OCI-LY1 (cell line): ENCODE data around the gene KCTD3.
A peak's percentile ranks its signal among the peaks of the same experiment; 100 is the strongest.

Experiments
- H2AFZ ChIP-seq: fragments of 200-600 bp; sonication (generic), shearing (Covaris generic); 2 replicates; pipeline ENCODE4 v1.6.0; 2014; ENCODE audit warnings: antibody characterized with exemption, mild to moderate bottlenecking, low read length
- H3F3A ChIP-seq: fragments of 200-600 bp; sonication (generic), shearing (Covaris generic); 2 replicates; pipeline ENCODE4 v1.6.0; 2014; ENCODE audit warnings: mild to moderate bottlenecking, antibody characterized with exemption, low read length, moderate library complexity; ENCODE audit not compliant: insufficient read depth
- H3K27ac ChIP-seq: fragments of 200-600 bp; sonication (generic); 2 replicates; pipeline ENCODE4 v1.5.1; 2014; ENCODE audit warnings: low read length, mixed run types, mild to moderate bottlenecking, low read depth; ENCODE audit not compliant: poor library complexity, severe bottlenecking
- H3K27me3 ChIP-seq: fragments of 200-600 bp; sonication (generic); 2 replicates; pipeline ENCODE4 v1.6.0; 2014; ENCODE audit warnings: antibody characterized with exemption, mild to moderate bottlenecking, low read length, moderate library complexity; ENCODE audit not compliant: insufficient read depth
- H3K36me3 ChIP-seq: fragments of 200-600 bp; sonication (generic); 2 replicates; pipeline ENCODE4 v1.6.1; 2014; ENCODE audit warnings: mild to moderate bottlenecking, antibody characterized with exemption, low read length, moderate library complexity, mixed read lengths; ENCODE audit not compliant: insufficient read depth
- H3K4me1 ChIP-seq: fragments of 200-600 bp; sonication (generic); 2 replicates; pipeline ENCODE4 v1.5.1; 2014; ENCODE audit warnings: mild to moderate bottlenecking, low read length, moderate library complexity; ENCODE audit not compliant: insufficient read depth, severe bottlenecking
- H3K4me2 ChIP-seq: fragments of 200-600 bp; sonication (generic), shearing (Covaris generic); 2 replicates; pipeline ENCODE4 v1.6.1; 2014; ENCODE audit warnings: low read length
- H3K4me3 ChIP-seq: fragments of 200-600 bp; sonication (generic); 2 replicates; pipeline ENCODE4 v1.5.1; 2014; ENCODE audit warnings: low read length, low read depth, mild to moderate bottlenecking, mixed read lengths; ENCODE audit not compliant: poor library complexity, severe bottlenecking
- H3K79me2 ChIP-seq: fragments of 200-600 bp; shearing (Covaris generic); 2 replicates; pipeline ENCODE4 v1.6.1; 2016; ENCODE audit warnings: mixed run types, low read length, mixed read lengths; ENCODE audit not compliant: insufficient read depth
- H3K9ac ChIP-seq: fragments of 200-600 bp; sonication (generic), shearing (Covaris generic); 2 replicates; pipeline ENCODE4 v1.6.1; 2014; ENCODE audit warnings: mild to moderate bottlenecking, low read length, mixed read lengths
- H3K9me2 ChIP-seq: fragments of 200-600 bp; sonication (generic), shearing (Covaris generic); 2 replicates; pipeline ENCODE4 v1.6.1; 2014; ENCODE audit warnings: low read depth, mild to moderate bottlenecking, low read length, mixed read lengths
- H3K9me3 ChIP-seq: fragments of 200-600 bp; shearing (Covaris generic); 2 replicates; pipeline ENCODE4 v1.6.1; 2014; ENCODE audit warnings: low read length, mixed read lengths
- H4K20me1 ChIP-seq: fragments of 200-600 bp; sonication (generic), shearing (Covaris generic); 2 replicates; pipeline ENCODE4 v1.6.0; 2016; ENCODE audit warnings: mild to moderate bottlenecking, low read length; ENCODE audit not compliant: insufficient read depth
- CTCF ChIP-seq: fragments of 200-600 bp; sonication (generic), shearing (Covaris generic); IDR thresholded peaks from 2 replicates; pipeline ENCODE4 v1.5.1; 2017; ENCODE audit warnings: mild to moderate bottlenecking, antibody characterized with exemption, low read length, moderate library complexity, mixed read lengths
- EZH2 ChIP-seq: fragments of 200-600 bp; sonication (generic), shearing (Covaris generic); IDR thresholded peaks from 2 replicates; pipeline ENCODE4 v1.8.0; 2017; ENCODE audit warnings: borderline replicate concordance, mixed run types, mild to moderate bottlenecking, antibody characterized with exemption, low read length, moderate library complexity, mixed read lengths

Gene KCTD3

GRCh38 chr1:215526147-215526845 lies 40.8 kb upstream of the KCTD3 start:
- Histone ChIP-seq H3K79me2 (no peaks in the 10 kb centered on the region), H3K9me2 (no peaks in the 10 kb centered on the region), H3K4me3 (no peak overlapping the region), H3K4me1 (no peaks in the 10 kb centered on the region), H3K9me3 (no peaks in the 10 kb centered on the region), H2AFZ (no peak overlapping the region), H3K9ac (no peak overlapping the region), H3K4me2 (no peak overlapping the region), H4K20me1 (no peaks in the 10 kb centered on the region), H3K27me3 (no peaks in the 10 kb centered on the region), H3K36me3 (no peaks in the 10 kb centered on the region), H3K27ac (no peak overlapping the region), H3F3A (no peaks in the 10 kb centered on the region)
- TF ChIP-seq CTCF (peak; percentile 58), EZH2 (no peak)

- no peaks in the 10 kb centered on the region for H3F3A ChIP-seq
- H4K20me1 ChIP-seq: no peaks in the 10 kb centered on the region
- H3K4me2 ChIP-seq: no peak overlapping the region
- TF ChIP-seq EZH2 (no peak), CTCF (no peak)
- H3K4me3 ChIP-seq: no peak overlapping the region
- no peak overlapping the region for H3K9ac ChIP-seq
- H3K9me2 ChIP-seq: no peaks in the 10 kb centered on the region
- H3K27ac ChIP-seq: no peak overlapping the region
- H3K27me3 ChIP-seq: no peaks in the 10 kb centered on the region
- H3K36me3 ChIP-seq: no peaks in the 10 kb centered on the region
- no peaks in the 10 kb centered on the region for H3K79me2 ChIP-seq
- no peaks in the 10 kb centered on the region for H3K9me3 ChIP-seq
- H2AFZ ChIP-seq: no peak overlapping the region
- H3K4me1 ChIP-seq: no peaks in the 10 kb centered on the region
These were observed 40.3 kb upstream of the KCTD3 start for GRCh38 chr1:215526846-215527151.

GRCh38 chr1:215529111-215529510 lies 38.0 kb upstream of the KCTD3 start:
- Histone ChIP-seq H3K4me2 (no peak overlapping the region), H3K27ac (no peak overlapping the region), H3K9me3 (no peaks in the 10 kb centered on the region), H3K4me3 (no peak overlapping the region), H3K4me1 (no peaks in the 10 kb centered on the region), H4K20me1 (no peaks in the 10 kb centered on the region), H3K9me2 (no peaks in the 10 kb centered on the region), H3K79me2 (no peaks in the 10 kb centered on the region), H3F3A (no peaks in the 10 kb centered on the region), H3K36me3 (no peaks in the 10 kb centered on the region), H3K9ac (no peak overlapping the region), H3K27me3 (no peaks in the 10 kb centered on the region), H2AFZ (no peak overlapping the region)
- TF ChIP-seq EZH2 (no peak), CTCF (no peak)
